Mesothelial cell of epicardium (in vitro differentiated cells): ENCODE data around the gene PIEZO2. TPM values are rescaled to one million over a fixed set of nuclear protein-coding genes. Genes with fewer than 3 reads are reported as not detected.

Experiments
- DNase-seq, 2 experiments: peaks; one replicate each; pipeline ENCODE4 v3.0.0; 2021; ENCODE audit warnings: low spot score in 2 of 2; ENCODE audit not compliant: unreplicated experiment in 2 of 2
- H3K27ac Mint-ChIP-seq: 2 replicates; pipeline ENCODE4 v1.8.0; 2021; ENCODE audit warnings: mixed read lengths
- H3K27me3 Mint-ChIP-seq: 2 replicates; pipeline ENCODE4 v1.8.0; 2021; ENCODE audit warnings: low read depth, mixed read lengths
- H3K36me3 Mint-ChIP-seq: 2 replicates; pipeline ENCODE4 v1.8.0; 2021; ENCODE audit warnings: mixed read lengths
- H3K4me1 Mint-ChIP-seq: 2 replicates; pipeline ENCODE4 v1.8.0; 2021; ENCODE audit warnings: mixed read lengths
- H3K4me3 Mint-ChIP-seq: 2 replicates; pipeline ENCODE4 v1.8.0; 2021; ENCODE audit warnings: mild to moderate bottlenecking, moderate library complexity, mixed read lengths
- H3K9me3 Mint-ChIP-seq: 2 replicates; pipeline ENCODE4 v1.8.0; 2021; ENCODE audit warnings: mixed read lengths
- CTCF ChIP-seq: fragments of 200-600 bp; sonication (generic); IDR thresholded peaks from one replicate; pipeline ENCODE4 v1.5.0; 2021; ENCODE audit warnings: antibody characterized with exemption; ENCODE audit not compliant: unreplicated experiment
- total RNA-seq: library from RNA; stranded (reverse); gene quantifications from 3 replicates; pipeline ENCODE4 v1.2.1, GENCODE V29; 2021

The PIEZO2 gene
- total RNA-seq, 1 donor from 2014 or later = 36.7 TPM

- TF ChIP-seq CTCF = no peak
- Mint-ChIP-seq H3K9me3 (no peaks in the 10 kb centered on the region), H3K4me3 (no peak overlapping the region), H3K4me1 (peaks cover 14% of the 10 kb centered on the region), H3K27me3 (no peaks in the 10 kb centered on the region), H3K36me3 (peaks cover 2% of the 10 kb centered on the region), H3K27ac (no peak overlapping the region)
- DNase-seq = no peak
Observed at GRCh38 chr18:11108947-11109346, 40.4 kb downstream of the PIEZO2 start.

GRCh38 chr18:11106894-11107293 is 42.5 kb downstream of the PIEZO2 start:
- peaks cover 2% of the 10 kb centered on the region for H3K36me3 Mint-ChIP-seq
- H3K9me3 Mint-ChIP-seq = no peaks in the 10 kb centered on the region
- H3K4me3 Mint-ChIP-seq = no peak overlapping the region
- DNase-seq = no peak
- H3K27ac Mint-ChIP-seq = no peak overlapping the region
- peaks cover 14% of the 10 kb centered on the region for H3K4me1 Mint-ChIP-seq
- TF ChIP-seq CTCF = no peak
- no peaks in the 10 kb centered on the region for H3K27me3 Mint-ChIP-seq

- Mint-ChIP-seq H3K4me1 (peaks cover 14% of the 10 kb centered on the region), H3K4me3 (no peak overlapping the region), H3K9me3 (no peaks in the 10 kb centered on the region), H3K27me3 (no peaks in the 10 kb centered on the region), H3K36me3 (no peaks in the 10 kb centered on the region), H3K27ac (peak overlapping the region; percentile 26)
- DNase-seq = no peak
- no peak for TF ChIP-seq CTCF
Observed at GRCh38 chr18:11105463-11105862, 43.9 kb downstream of the PIEZO2 start.

GRCh38 chr18:11104307-11104706 is 45.1 kb downstream of the PIEZO2 start:
- no peak for DNase-seq
- H3K27ac Mint-ChIP-seq = no peak overlapping the region
- H3K9me3 Mint-ChIP-seq = no peaks in the 10 kb centered on the region
- peaks cover 14% of the 10 kb centered on the region for H3K4me1 Mint-ChIP-seq
- H3K27me3 Mint-ChIP-seq = no peaks in the 10 kb centered on the region
- H3K36me3 Mint-ChIP-seq = no peaks in the 10 kb centered on the region
- TF ChIP-seq CTCF = no peak
- H3K4me3 Mint-ChIP-seq = no peak overlapping the region

- no peak for TF ChIP-seq CTCF
- no peaks in the 10 kb centered on the region for H3K27me3 Mint-ChIP-seq
- DNase-seq = no peak
- H3K4me1 Mint-ChIP-seq = peaks cover 24% of the 10 kb centered on the region
- H3K4me3 Mint-ChIP-seq = no peak overlapping the region
- H3K9me3 Mint-ChIP-seq = no peaks in the 10 kb centered on the region
- H3K27ac Mint-ChIP-seq = no peak overlapping the region
- no peaks in the 10 kb centered on the region for H3K36me3 Mint-ChIP-seq
Observed at GRCh38 chr18:11096839-11097750, 52.3 kb downstream of the PIEZO2 start.
